Neural progenitor cell (in vitro differentiated cells): ENCODE data around the gene TIMM23. TPM values are rescaled to one million over a fixed set of nuclear protein-coding genes. Genes with fewer than 3 reads are reported as not detected.
"Not testable (repeated sequence)": the region's sequence is repeated elsewhere in the genome, so short reads cannot be mapped to it uniquely, and the experiment has no call there.

Source experiments
- DNase-seq: peaks from one replicate; pipeline ENCODE4 v3.0.0-alpha.2; 2016; ENCODE audit warnings: low spot score
- H2AFZ ChIP-seq: fragments of 200-600 bp; sonication (generic); replicated peaks from 2 replicates; pipeline ENCODE4 v1.6.1; 2016; ENCODE audit warnings: antibody characterized with exemption
- H3F3A ChIP-seq: fragments of 200-600 bp; sonication (generic); 2 replicates; pipeline ENCODE4 v1.6.1; 2016; ENCODE audit warnings: antibody characterized with exemption, low read depth
- H3K27ac ChIP-seq: fragments of 200-600 bp; sonication (generic); 2 replicates; pipeline ENCODE4 v1.5.1; 2016; ENCODE audit warnings: mild to moderate bottlenecking
- H3K27me3 ChIP-seq: fragments of 200-600 bp; sonication (generic); 2 replicates; pipeline ENCODE4 v1.6.1; 2016; ENCODE audit warnings: mild to moderate bottlenecking, moderate library complexity
- H3K36me3 ChIP-seq: fragments of 200-600 bp; sonication (generic); 2 replicates; pipeline ENCODE4 v1.5.1; 2016
- H3K4me1 ChIP-seq: fragments of 200-600 bp; sonication (generic); 2 replicates; pipeline ENCODE4 v1.6.1; 2016; ENCODE audit warnings: mixed run types
- H3K4me2 ChIP-seq: fragments of 200-600 bp; sonication (generic); 2 replicates; pipeline ENCODE4 v1.6.1; 2016
- H3K4me3 ChIP-seq: fragments of 200-600 bp; sonication (generic); 2 replicates; pipeline ENCODE4 v1.5.1; 2016
- H3K79me2 ChIP-seq: fragments of 200-600 bp; sonication (generic); 2 replicates; pipeline ENCODE4 v1.6.1; 2016; ENCODE audit warnings: low read depth
- H3K9ac ChIP-seq: fragments of 200-600 bp; sonication (generic); 2 replicates; pipeline ENCODE4 v1.6.1; 2016
- H3K9me3 ChIP-seq: fragments of 200-600 bp; sonication (generic); 2 replicates; pipeline ENCODE4 v1.5.1; 2016; ENCODE audit warnings: low read depth
- H4K20me1 ChIP-seq: fragments of 200-600 bp; sonication (generic); 2 replicates; pipeline ENCODE4 v1.6.1; 2016; ENCODE audit warnings: low read depth
- H3K27ac Mint-ChIP-seq: 3 replicates; pipeline ENCODE4 v1.8.0; 2021; ENCODE audit warnings: mixed read lengths
- H3K27me3 Mint-ChIP-seq: 2 replicates; pipeline ENCODE4 v1.8.0; 2022; ENCODE audit warnings: low read depth, mild to moderate bottlenecking, inconsistent platforms, moderate library complexity, mixed read lengths; ENCODE audit not compliant: insufficient read depth
- H3K36me3 Mint-ChIP-seq: 3 replicates; pipeline ENCODE4 v1.8.0; 2021; ENCODE audit warnings: mixed read lengths
- H3K4me1 Mint-ChIP-seq: 3 replicates; pipeline ENCODE4 v1.8.0; 2021; ENCODE audit warnings: mixed read lengths
- H3K4me3 Mint-ChIP-seq: 3 replicates; pipeline ENCODE4 v1.8.0; 2021; ENCODE audit warnings: mild to moderate bottlenecking, moderate library complexity, mixed read lengths
- H3K9me3 Mint-ChIP-seq: 3 replicates; pipeline ENCODE4 v1.8.0; 2020; ENCODE audit warnings: mixed read lengths
- CTCF ChIP-seq: fragments of 200-600 bp; sonication (generic); IDR thresholded peaks from 2 replicates; pipeline ENCODE4 v1.5.1; 2017; ENCODE audit warnings: antibody characterized with exemption, mild to moderate bottlenecking
- EZH2 ChIP-seq: fragments of 200-600 bp; sonication (generic); IDR thresholded peaks from 2 replicates; pipeline ENCODE4 v1.6.1; 2017; ENCODE audit warnings: antibody characterized with exemption, mild to moderate bottlenecking, moderate library complexity
- EZH2phosphoT487 ChIP-seq: fragments of 200-600 bp; sonication (generic); IDR thresholded peaks from 2 replicates; pipeline ENCODE4 v1.6.1; 2017; ENCODE audit warnings: antibody characterized with exemption
- total RNA-seq: library from RNA; depleted of rRNA; stranded (reverse); fragments of >200 nt; gene quantifications from 2 replicates; pipeline ENCODE4 v1.2.3, GENCODE V29; 2015; ENCODE audit warnings: low replicate concordance

TIMM23 gene
- total RNA-seq, 1 donor from 2014 or later = 85.4 TPM

DNA sequence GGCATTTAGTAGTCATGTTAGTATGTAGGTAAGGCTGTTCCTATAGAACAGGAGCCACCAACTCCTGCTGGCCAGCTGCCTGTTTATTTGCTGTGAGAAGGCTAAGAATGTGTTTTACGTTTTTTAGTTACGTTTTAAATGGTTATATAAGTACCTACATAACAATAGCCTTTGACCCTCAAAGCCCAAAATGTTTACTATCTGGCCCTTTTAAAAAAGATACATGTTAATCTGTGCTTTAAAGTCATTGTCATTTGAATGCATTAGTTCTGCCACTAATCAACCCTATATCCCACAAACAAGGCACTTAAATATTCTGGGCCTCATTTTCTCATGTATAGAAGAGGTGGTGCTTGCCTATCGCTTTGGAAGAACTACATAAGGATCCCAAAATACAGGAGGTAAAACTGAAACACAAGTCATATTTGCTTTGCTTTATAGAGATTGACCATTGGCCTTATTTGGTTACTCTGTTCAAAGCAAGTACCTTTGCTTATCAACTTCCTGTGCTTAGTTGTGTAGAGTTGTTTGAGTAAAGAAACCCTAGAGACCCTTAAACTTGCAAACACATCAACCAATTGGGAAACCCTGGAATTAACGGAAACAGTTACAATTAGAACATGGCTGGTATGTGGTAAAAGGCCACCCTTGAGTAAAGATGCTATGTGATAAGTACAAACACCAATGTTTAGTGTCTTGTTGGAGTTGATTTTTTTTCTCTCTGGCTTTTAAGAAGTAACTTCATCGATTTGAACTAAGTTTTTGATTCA, 25.9 kb downstream of the TIMM23 start:
- H3K4me3 Mint-ChIP-seq = no peak overlapping the region
- Histone ChIP-seq H4K20me1 (no peaks in the 10 kb centered on the region), H3F3A (no peaks in the 10 kb centered on the region), H3K27me3 (no peaks in the 10 kb centered on the region), H3K9ac (no peak overlapping the region), H3K79me2 (no peaks in the 10 kb centered on the region), H3K27ac (no peak overlapping the region), H3K9me3 (no peaks in the 10 kb centered on the region), H3K4me3 (no peak overlapping the region), H3K4me2 (no peak overlapping the region), H3K36me3 (no peaks in the 10 kb centered on the region), H2AFZ (no peak overlapping the region), H3K4me1 (no peaks in the 10 kb centered on the region)
- no peaks in the 10 kb centered on the region for H3K4me1 Mint-ChIP-seq
- H3K27ac Mint-ChIP-seq = no peak overlapping the region
- H3K36me3 Mint-ChIP-seq = peaks cover 27% of the 10 kb centered on the region
- DNase-seq = no peak
- H3K27me3 Mint-ChIP-seq = peaks cover 2% of the 10 kb centered on the region
- TF ChIP-seq EZH2 (no peak), EZH2phosphoT487 (no peak), CTCF (no peak)
- H3K9me3 Mint-ChIP-seq = no peaks in the 10 kb centered on the region

DNA sequence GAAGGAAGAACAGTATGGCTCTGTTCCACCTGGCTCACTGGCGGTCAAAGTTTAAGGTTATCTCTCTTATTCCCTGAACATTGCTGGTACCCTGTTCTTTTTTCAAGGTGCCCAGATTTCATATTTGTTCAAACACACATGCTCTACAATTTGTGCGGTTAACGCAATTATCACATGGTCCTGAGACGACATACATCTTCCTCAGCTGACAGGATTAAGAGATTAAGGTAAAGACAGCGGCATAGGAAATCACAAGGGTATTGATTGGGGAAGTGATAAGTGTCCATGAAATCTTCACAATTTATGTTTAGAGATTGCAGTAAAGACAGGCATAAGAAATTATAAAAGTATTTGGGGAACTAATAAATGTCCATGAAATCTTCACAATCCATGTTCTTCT, 27.7 kb downstream of the TIMM23 start:
- H3K9ac ChIP-seq, H3K9me3 Mint-ChIP-seq, DNase-seq, H3K4me1 ChIP-seq, H4K20me1 ChIP-seq, H3K4me3 ChIP-seq, H3K27me3 Mint-ChIP-seq, H3K79me2 ChIP-seq, H3K27me3 ChIP-seq, H3K36me3 ChIP-seq, H3K9me3 ChIP-seq, H3K4me3 Mint-ChIP-seq, H3K27ac Mint-ChIP-seq, H3K27ac ChIP-seq, H3F3A ChIP-seq, H3K4me1 Mint-ChIP-seq, H3K4me2 ChIP-seq, H2AFZ ChIP-seq: not testable (repeated sequence)
- peaks cover 25% of the 10 kb centered on the region for H3K36me3 Mint-ChIP-seq

DNA sequence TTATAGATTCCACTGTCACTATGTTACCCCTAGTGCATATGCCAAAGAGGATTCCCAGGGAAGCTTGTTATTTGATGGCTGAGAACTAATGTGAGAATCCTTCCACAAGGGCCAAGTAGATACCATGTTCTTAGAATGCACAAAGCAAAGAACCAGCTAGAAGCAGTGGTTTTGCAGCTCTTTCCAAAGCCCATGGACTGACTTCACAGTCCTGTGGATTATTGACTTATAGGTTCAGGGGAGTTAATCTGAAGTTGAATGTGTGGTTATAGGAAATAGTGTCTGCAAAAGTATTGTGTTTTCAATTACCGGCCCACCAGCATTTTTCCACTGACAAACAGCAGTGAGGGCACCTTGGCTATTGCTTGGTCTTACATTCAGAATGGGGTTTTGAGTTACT, 28.2 kb downstream of the TIMM23 start:
- no peaks in the 10 kb centered on the region for H3K27me3 ChIP-seq
- Mint-ChIP-seq H3K4me1 (no peaks in the 10 kb centered on the region), H3K36me3 (peaks cover 25% of the 10 kb centered on the region), H3K4me3 (no peak overlapping the region), H3K27ac (no peak overlapping the region), H3K9me3 (no peaks in the 10 kb centered on the region), H3K27me3 (no peaks in the 10 kb centered on the region)
- H3K4me1 ChIP-seq = no peaks in the 10 kb centered on the region
- TF ChIP-seq CTCF (no peak), EZH2 (no peak), EZH2phosphoT487 (no peak)
- no peaks in the 10 kb centered on the region for H3K79me2 ChIP-seq
- H3F3A ChIP-seq = no peaks in the 10 kb centered on the region
- H4K20me1 ChIP-seq = no peaks in the 10 kb centered on the region
- no peaks in the 10 kb centered on the region for H3K9me3 ChIP-seq
- no peak overlapping the region for H3K4me3 ChIP-seq
- no peak overlapping the region for H3K27ac ChIP-seq
- H3K9ac ChIP-seq = no peak overlapping the region
- peaks cover 5% of the 10 kb centered on the region for H3K36me3 ChIP-seq
- H2AFZ ChIP-seq = no peak overlapping the region
- no peak overlapping the region for H3K4me2 ChIP-seq
- no peak for DNase-seq

- TF ChIP-seq EZH2phosphoT487 (no peak), EZH2 (no peak), CTCF (no peak)
- no peak overlapping the region for H3K4me3 Mint-ChIP-seq
- no peak overlapping the region for H3K27ac Mint-ChIP-seq
- Histone ChIP-seq H3K27me3 (no peaks in the 10 kb centered on the region), H3K27ac (no peak overlapping the region), H3K4me2 (no peak overlapping the region), H3K9me3 (no peaks in the 10 kb centered on the region), H3K9ac (no peak overlapping the region), H3K4me1 (no peaks in the 10 kb centered on the region), H3K4me3 (no peak overlapping the region), H4K20me1 (no peaks in the 10 kb centered on the region), H3K79me2 (no peaks in the 10 kb centered on the region), H2AFZ (no peak overlapping the region), H3F3A (no peaks in the 10 kb centered on the region), H3K36me3 (peaks cover 6% of the 10 kb centered on the region)
- H3K27me3 Mint-ChIP-seq = no peaks in the 10 kb centered on the region
- no peaks in the 10 kb centered on the region for H3K4me1 Mint-ChIP-seq
- no peak for DNase-seq
- no peaks in the 10 kb centered on the region for H3K9me3 Mint-ChIP-seq
- peaks cover 25% of the 10 kb centered on the region for H3K36me3 Mint-ChIP-seq
Observed at GRCh38 chr10:46001187-46001756, 29.0 kb downstream of the TIMM23 start.

DNA sequence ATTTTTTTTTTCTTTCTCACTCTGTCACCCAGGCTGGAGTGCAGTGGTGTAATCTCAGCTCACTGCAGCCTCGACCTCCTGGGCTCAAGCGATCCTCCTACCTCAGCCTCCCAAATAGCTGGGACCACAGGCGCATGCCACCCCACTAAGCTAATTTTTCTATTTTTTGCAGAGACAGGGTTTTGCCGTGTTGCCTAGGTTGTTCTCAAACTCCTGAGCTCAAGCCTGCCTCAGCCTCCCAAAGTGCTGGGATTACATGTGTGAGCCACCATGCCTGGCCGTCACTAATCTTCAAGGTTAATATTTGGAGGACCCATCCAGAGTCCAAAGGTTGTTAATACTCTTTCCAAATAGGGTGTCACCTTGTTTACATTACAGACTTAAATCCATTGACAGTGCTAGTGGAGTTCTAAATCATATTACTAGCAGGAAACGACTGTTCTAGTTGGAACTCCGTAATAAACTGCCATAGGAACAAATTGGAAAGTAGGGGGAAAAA, 29.9 kb downstream of the TIMM23 start:
- not testable (repeated sequence) for H3K27ac ChIP-seq, H3K9me3 ChIP-seq, H3K4me3 ChIP-seq, H4K20me1 ChIP-seq, H3K27me3 Mint-ChIP-seq, H3K9ac ChIP-seq, DNase-seq, H3F3A ChIP-seq, H3K79me2 ChIP-seq, H3K4me3 Mint-ChIP-seq, H3K4me1 ChIP-seq, H3K9me3 Mint-ChIP-seq, H2AFZ ChIP-seq, H3K4me2 ChIP-seq, H3K27me3 ChIP-seq, H3K27ac Mint-ChIP-seq, H3K4me1 Mint-ChIP-seq, H3K36me3 ChIP-seq
- H3K36me3 Mint-ChIP-seq = peaks cover 28% of the 10 kb centered on the region
